Ishikawa (cell line): ENCODE data around the gene QSOX1.
A peak's percentile ranks its signal among the peaks of the same experiment; 100 is the strongest.

ENCODE experiments used
- CEBPB ChIP-seq: IDR thresholded peaks from 2 replicates; pipeline ENCODE4 v1.6.1; 2012
- CREB1 ChIP-seq: IDR thresholded peaks from 2 replicates; pipeline ENCODE4 v1.6.1; 2012; ENCODE audit warnings: low read depth
- EGR1 ChIP-seq: IDR thresholded peaks from 2 replicates; pipeline ENCODE4 v1.6.1; 2012
- EP300 ChIP-seq: IDR thresholded peaks from 2 replicates; pipeline ENCODE4 v1.6.1; 2012; ENCODE audit warnings: borderline replicate concordance
- FOXM1 ChIP-seq: IDR thresholded peaks from 2 replicates; pipeline ENCODE4 v1.6.1; 2012; ENCODE audit warnings: low read depth, borderline replicate concordance
- NFIC ChIP-seq: IDR thresholded peaks from 2 replicates; pipeline ENCODE4 v1.6.1; 2012
- RAD21 ChIP-seq: IDR thresholded peaks from 2 replicates; pipeline ENCODE4 v1.6.1; 2012; ENCODE audit warnings: low read depth
- TAF1 ChIP-seq: IDR thresholded peaks from 2 replicates; pipeline ENCODE4 v1.6.1; 2012; ENCODE audit warnings: low read depth, mild to moderate bottlenecking
- TCF12 ChIP-seq: IDR thresholded peaks from 2 replicates; pipeline ENCODE4 v1.6.1; 2012; ENCODE audit warnings: low read depth
- TEAD4 ChIP-seq: IDR thresholded peaks from 2 replicates; pipeline ENCODE4 v1.6.1; 2012
- YY1 ChIP-seq: IDR thresholded peaks from 2 replicates; pipeline ENCODE4 v1.6.1; 2012; ENCODE audit warnings: low read depth
- ZBTB7A ChIP-seq: IDR thresholded peaks from 2 replicates; pipeline ENCODE4 v1.6.1; 2012; ENCODE audit warnings: low read depth
- TF ChIP-seq, protein P1 (sequence below): IDR thresholded peaks from 2 replicates; pipeline ENCODE4 v1.6.1; 2012
- TF ChIP-seq, protein P2 (sequence below): IDR thresholded peaks from 2 replicates; pipeline ENCODE4 v1.6.1; 2012
- TF ChIP-seq, protein P3 (sequence below): IDR thresholded peaks from 2 replicates; pipeline ENCODE4 v1.6.1; 2012; ENCODE audit warnings: low read depth, mild to moderate bottlenecking

Gene QSOX1

GRCh38 chr1:180239145-180240096, 84.8 kb downstream of the QSOX1 start:
- TF ChIP-seq TAF1 (no peak), EGR1 (no peak), FOXM1 (no peak), NFIC (no peak), RAD21 (no peak), CREB1 (no peak), TCF12 (no peak), ZBTB7A (no peak), TEAD4 (no peak), CEBPB (no peak), YY1 (no peak), EP300 (no peak)
- TF ChIP-seq, protein P1, sequence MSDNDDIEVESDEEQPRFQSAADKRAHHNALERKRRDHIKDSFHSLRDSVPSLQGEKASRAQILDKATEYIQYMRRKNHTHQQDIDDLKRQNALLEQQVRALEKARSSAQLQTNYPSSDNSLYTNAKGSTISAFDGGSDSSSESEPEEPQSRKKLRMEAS = no peak
- TF ChIP-seq, protein P2, sequence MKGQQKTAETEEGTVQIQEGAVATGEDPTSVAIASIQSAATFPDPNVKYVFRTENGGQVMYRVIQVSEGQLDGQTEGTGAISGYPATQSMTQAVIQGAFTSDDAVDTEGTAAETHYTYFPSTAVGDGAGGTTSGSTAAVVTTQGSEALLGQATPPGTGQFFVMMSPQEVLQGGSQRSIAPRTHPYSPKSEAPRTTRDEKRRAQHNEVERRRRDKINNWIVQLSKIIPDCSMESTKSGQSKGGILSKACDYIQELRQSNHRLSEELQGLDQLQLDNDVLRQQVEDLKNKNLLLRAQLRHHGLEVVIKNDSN = no peak
- TF ChIP-seq, protein P3, sequence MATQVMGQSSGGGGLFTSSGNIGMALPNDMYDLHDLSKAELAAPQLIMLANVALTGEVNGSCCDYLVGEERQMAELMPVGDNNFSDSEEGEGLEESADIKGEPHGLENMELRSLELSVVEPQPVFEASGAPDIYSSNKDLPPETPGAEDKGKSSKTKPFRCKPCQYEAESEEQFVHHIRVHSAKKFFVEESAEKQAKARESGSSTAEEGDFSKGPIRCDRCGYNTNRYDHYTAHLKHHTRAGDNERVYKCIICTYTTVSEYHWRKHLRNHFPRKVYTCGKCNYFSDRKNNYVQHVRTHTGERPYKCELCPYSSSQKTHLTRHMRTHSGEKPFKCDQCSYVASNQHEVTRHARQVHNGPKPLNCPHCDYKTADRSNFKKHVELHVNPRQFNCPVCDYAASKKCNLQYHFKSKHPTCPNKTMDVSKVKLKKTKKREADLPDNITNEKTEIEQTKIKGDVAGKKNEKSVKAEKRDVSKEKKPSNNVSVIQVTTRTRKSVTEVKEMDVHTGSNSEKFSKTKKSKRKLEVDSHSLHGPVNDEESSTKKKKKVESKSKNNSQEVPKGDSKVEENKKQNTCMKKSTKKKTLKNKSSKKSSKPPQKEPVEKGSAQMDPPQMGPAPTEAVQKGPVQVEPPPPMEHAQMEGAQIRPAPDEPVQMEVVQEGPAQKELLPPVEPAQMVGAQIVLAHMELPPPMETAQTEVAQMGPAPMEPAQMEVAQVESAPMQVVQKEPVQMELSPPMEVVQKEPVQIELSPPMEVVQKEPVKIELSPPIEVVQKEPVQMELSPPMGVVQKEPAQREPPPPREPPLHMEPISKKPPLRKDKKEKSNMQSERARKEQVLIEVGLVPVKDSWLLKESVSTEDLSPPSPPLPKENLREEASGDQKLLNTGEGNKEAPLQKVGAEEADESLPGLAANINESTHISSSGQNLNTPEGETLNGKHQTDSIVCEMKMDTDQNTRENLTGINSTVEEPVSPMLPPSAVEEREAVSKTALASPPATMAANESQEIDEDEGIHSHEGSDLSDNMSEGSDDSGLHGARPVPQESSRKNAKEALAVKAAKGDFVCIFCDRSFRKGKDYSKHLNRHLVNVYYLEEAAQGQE = no peak

DNA sequence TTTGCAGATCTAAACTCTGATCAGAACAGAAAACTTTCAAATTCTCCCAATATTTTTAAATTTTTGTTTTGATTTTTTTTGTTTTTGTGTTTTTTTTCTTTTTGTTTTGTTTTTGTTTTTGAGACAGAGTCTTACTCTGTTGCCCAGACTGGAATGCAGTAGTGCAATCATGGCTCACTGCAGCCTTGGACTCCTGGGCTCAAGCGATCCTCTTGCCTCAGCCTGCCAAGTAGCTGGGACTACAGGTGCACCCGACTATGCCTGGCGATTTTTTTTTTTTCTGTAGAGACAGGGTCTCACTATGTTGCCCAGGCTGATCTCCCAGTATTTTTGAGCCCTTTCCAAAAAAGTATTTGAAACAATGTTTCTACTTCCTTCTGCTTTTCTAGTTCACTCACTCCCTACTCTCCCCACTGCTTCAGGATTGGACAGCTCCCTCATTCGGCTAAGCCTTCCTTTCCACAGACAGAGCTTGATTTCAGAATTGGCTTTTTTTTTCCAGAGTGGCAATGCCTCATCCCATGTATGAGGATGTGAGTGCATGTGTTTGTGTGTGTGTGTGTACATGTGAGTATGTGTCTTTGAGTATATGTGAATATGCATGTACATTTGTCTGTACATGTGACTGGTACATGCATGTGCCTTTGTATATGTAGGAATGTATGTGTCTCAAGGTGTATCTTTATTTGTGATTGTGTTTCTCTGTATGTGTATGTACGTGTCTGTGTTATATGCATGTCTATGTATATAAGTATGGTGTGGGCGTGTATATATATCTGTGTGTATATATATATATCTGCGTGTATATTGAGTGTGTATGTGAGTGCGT, 87.3 kb downstream of the QSOX1 start:
- TF ChIP-seq, protein P3 = peak; percentile 87
- TF ChIP-seq EP300 (no peak), CREB1 (no peak), TCF12 (no peak), RAD21 (no peak), CEBPB (no peak), YY1 (no peak)

DNA sequence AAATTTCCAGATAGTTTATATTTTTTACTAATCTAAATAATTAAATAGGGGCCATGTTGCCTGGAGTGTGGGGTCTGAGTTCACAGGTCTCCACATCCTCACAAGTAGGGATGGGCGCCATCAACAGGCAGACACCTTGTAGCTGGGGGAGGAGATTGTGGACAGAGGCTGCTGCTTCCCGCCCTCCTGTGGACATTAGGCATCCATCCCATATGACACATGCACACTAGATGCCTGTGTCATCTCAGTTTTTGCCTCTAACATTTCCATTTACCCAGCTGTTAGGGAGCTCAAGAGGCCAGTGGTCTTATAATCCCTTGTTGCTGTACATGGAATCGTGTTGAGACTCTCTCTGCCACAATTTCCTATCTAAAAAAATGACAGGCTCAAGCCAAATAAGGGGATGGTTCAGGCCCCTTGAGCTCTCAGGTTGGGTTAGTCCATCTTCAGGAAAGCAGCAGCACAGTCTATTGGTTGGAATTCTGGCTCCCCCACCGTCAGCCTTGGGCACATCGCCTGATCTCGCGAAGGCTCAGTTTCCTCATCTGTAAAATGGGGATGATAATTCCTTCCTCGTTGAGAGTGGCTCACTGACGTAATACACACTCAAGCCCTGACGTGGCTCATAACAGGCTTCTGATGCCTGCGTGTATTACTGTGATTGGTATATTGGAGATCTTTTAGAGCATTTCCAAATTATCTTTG, 89.0 kb downstream of the QSOX1 start:
- TF ChIP-seq RAD21 (no peak), TEAD4 (no peak), YY1 (no peak), ZBTB7A (no peak), FOXM1 (no peak), CEBPB (no peak), TAF1 (no peak), TCF12 (no peak), EGR1 (no peak)
- TF ChIP-seq, protein P2 = no peak
- TF ChIP-seq, protein P1 = no peak
- TF ChIP-seq, protein P3 = no peak
